Karpas-422 (cell line): ENCODE results near the gene CLEC4G. TPM values are rescaled to one million over a fixed set of nuclear protein-coding genes. Genes with fewer than 3 reads are reported as not detected.

Source experiments
- DNase-seq: peaks from one replicate; pipeline ENCODE4 v3.0.0-alpha.2; 2015
- H2AFZ ChIP-seq: fragments of 200-600 bp; sonication (generic); 2 replicates; pipeline ENCODE4 v1.6.1; 2014; ENCODE audit warnings: antibody characterized with exemption, low read length, mixed read lengths
- H3K27ac ChIP-seq: fragments of 200-600 bp; sonication (generic); 2 replicates; pipeline ENCODE4 v1.5.1; 2014; ENCODE audit warnings: mild to moderate bottlenecking, low read length, moderate library complexity
- H3K27me3 ChIP-seq: fragments of 200-600 bp; sonication (generic); 2 replicates; pipeline ENCODE4 v1.6.1; 2014; ENCODE audit warnings: low read length, mixed read lengths
- H3K36me3 ChIP-seq: fragments of 200-600 bp; sonication (generic); 2 replicates; pipeline ENCODE4 v1.6.1; 2014; ENCODE audit warnings: low read length, mixed read lengths; ENCODE audit not compliant: insufficient read depth
- H3K4me1 ChIP-seq: fragments of 200-600 bp; sonication (generic); 2 replicates; pipeline ENCODE4 v1.6.1; 2014; ENCODE audit warnings: mild to moderate bottlenecking, low read length, mixed read lengths
- H3K4me2 ChIP-seq: fragments of 200-600 bp; sonication (generic); 2 replicates; pipeline ENCODE4 v1.6.1; 2014; ENCODE audit warnings: low read length, low read depth, mild to moderate bottlenecking; ENCODE audit not compliant: poor library complexity, severe bottlenecking
- H3K4me3 ChIP-seq: fragments of 200-600 bp; sonication (generic); 2 replicates; pipeline ENCODE4 v1.5.1; 2014; ENCODE audit warnings: mild to moderate bottlenecking, antibody characterized with exemption, low read length, mixed read lengths
- H3K79me2 ChIP-seq: fragments of 200-600 bp; sonication (generic); 2 replicates; pipeline ENCODE4 v1.6.1; 2014; ENCODE audit warnings: mild to moderate bottlenecking, low read length, mixed read lengths
- H3K9ac ChIP-seq: fragments of 200-600 bp; sonication (generic); 2 replicates; pipeline ENCODE4 v1.6.0; 2014; ENCODE audit warnings: low read length
- H3K9me2 ChIP-seq: fragments of 200-600 bp; sonication (generic), shearing (Covaris generic); replicated peaks from 2 replicates; pipeline ENCODE4 v1.6.0; 2014; ENCODE audit warnings: mild to moderate bottlenecking, low read length, moderate library complexity; ENCODE audit not compliant: insufficient read depth
- H3K9me3 ChIP-seq: fragments of 300-700, 200-600 bp; sonication (generic); 2 replicates; pipeline ENCODE4 v1.6.1; 2014; ENCODE audit warnings: low read length, mixed read lengths
- H4K20me1 ChIP-seq: fragments of 200-600 bp; sonication (generic); 2 replicates; pipeline ENCODE4 v1.6.1; 2014; ENCODE audit warnings: mild to moderate bottlenecking, antibody characterized with exemption, low read length, low read depth; ENCODE audit not compliant: insufficient read depth
- total RNA-seq: library from RNA; depleted of rRNA; stranded (reverse); fragments of >200 nt; shearing (Covaris generic); gene quantifications from 2 replicates; pipeline ENCODE4 v1.2.3, GENCODE V29; 2014; ENCODE audit warnings: low replicate concordance; rRNA removed

The CLEC4G gene, protein sequence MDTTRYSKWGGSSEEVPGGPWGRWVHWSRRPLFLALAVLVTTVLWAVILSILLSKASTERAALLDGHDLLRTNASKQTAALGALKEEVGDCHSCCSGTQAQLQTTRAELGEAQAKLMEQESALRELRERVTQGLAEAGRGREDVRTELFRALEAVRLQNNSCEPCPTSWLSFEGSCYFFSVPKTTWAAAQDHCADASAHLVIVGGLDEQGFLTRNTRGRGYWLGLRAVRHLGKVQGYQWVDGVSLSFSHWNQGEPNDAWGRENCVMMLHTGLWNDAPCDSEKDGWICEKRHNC
- not detected in 2 replicates for total RNA-seq

- Histone ChIP-seq H3K27me3 (no peaks in the 10 kb centered on the region), H4K20me1 (no peaks in the 10 kb centered on the region), H3K9me3 (no peaks in the 10 kb centered on the region), H3K4me3 (no peak within 1 kb of the TSS), H3K9ac (no peak within 1 kb of the TSS), H3K4me2 (no peak within 1 kb of the TSS), H3K4me1 (no peaks in the 10 kb centered on the region), H3K27ac (no peak within 1 kb of the TSS), H2AFZ (no peak within 1 kb of the TSS), H3K79me2 (no peaks in the 10 kb centered on the region), H3K36me3 (no peaks in the 10 kb centered on the region), H3K9me2 (no peaks in the 10 kb centered on the region)
- no peak for DNase-seq
Measured at GRCh38 chr19:7732045-7732444, at the start of gene CLEC4G. Gene CLEC4G, minus strand, starts transcription at chr19:7732110. Its CDS starts 8 bp downstream, at chr19:7732102.

DNA sequence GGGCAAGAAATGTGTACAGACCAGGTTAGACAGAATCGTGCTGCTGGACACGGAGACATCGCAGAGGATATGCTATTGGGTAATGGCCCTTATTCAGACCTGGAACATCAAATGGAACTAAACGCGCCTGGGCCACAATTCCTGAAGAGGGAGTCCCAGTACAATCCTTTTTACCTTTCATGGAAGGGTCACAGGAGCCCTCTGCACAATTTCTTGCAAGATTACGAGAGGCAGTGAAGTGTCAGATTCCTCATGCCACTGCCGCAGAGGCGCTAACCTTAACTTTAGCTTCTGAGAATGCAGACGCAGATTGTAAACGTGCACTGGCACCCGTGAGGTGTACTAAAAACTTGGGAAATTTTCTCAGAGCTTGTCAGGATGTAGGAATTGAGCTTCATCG lies 49.2 kb upstream of the CLEC4G start:
- Histone ChIP-seq H3K36me3 (no peaks in the 10 kb centered on the region), H3K4me3 (no peak overlapping the region), H3K27ac (no peak overlapping the region), H3K9ac (no peak overlapping the region), H3K9me2 (no peaks in the 10 kb centered on the region), H3K9me3 (0 out of 2 replicates have a peak, but pooled peaks cover 2% of the 10 kb centered on the region), H4K20me1 (no peaks in the 10 kb centered on the region), H2AFZ (no peak overlapping the region), H3K4me2 (no peak overlapping the region), H3K27me3 (no peaks in the 10 kb centered on the region), H3K4me1 (no peaks in the 10 kb centered on the region), H3K79me2 (no peaks in the 10 kb centered on the region)
- no peak for DNase-seq

- Histone ChIP-seq H3K27me3 (no peaks in the 10 kb centered on the region), H3K4me2 (no peak overlapping the region), H2AFZ (no peak overlapping the region), H3K9ac (no peak overlapping the region), H3K4me1 (no peaks in the 10 kb centered on the region), H3K27ac (no peak overlapping the region), H3K4me3 (no peak overlapping the region), H4K20me1 (no peaks in the 10 kb centered on the region), H3K36me3 (no peaks in the 10 kb centered on the region), H3K9me2 (no peaks in the 10 kb centered on the region), H3K79me2 (no peaks in the 10 kb centered on the region), H3K9me3 (0 out of 2 replicates have a peak, but pooled peaks cover 2% of the 10 kb centered on the region)
- DNase-seq, result no peak
Measured at GRCh38 chr19:7779631-7780486, 47.9 kb upstream of the CLEC4G start.

- Histone ChIP-seq H3K9ac (no peak overlapping the region), H2AFZ (no peak overlapping the region), H3K9me2 (no peaks in the 10 kb centered on the region), H3K4me1 (no peaks in the 10 kb centered on the region), H3K27ac (no peak overlapping the region), H3K27me3 (no peaks in the 10 kb centered on the region), H3K4me2 (no peak overlapping the region), H3K36me3 (no peaks in the 10 kb centered on the region), H3K4me3 (no peak overlapping the region), H3K9me3 (no peaks in the 10 kb centered on the region), H4K20me1 (no peaks in the 10 kb centered on the region), H3K79me2 (no peaks in the 10 kb centered on the region)
- no peak for DNase-seq
Measured at GRCh38 chr19:7778081-7778480, 46.2 kb upstream of the CLEC4G start.

DNA sequence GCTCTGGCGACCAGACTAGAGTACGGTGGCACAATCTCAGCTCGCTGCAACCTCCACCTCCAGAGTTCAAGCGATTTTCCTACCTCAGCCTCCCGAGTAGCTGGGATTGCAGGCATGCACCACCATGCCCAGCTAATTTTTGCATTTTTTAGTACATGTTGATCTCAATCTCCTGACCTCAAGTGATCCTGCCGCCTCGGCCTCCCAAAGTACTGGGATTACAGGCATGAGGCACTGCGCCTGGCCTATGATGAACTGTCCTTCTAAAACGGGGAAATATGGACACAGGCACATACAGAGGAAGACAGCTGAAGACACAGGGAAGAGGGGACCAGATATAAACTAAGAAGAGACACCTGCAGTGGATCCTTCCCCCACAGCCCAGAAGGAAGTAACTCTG lies 43.9 kb upstream of the CLEC4G start:
- Histone ChIP-seq H3K36me3 (no peaks in the 10 kb centered on the region), H3K9me2 (no peaks in the 10 kb centered on the region), H3K79me2 (no peaks in the 10 kb centered on the region), H3K9me3 (no peaks in the 10 kb centered on the region), H3K27me3 (no peaks in the 10 kb centered on the region), H3K9ac (no peak overlapping the region), H3K4me1 (no peaks in the 10 kb centered on the region), H3K4me3 (no peak overlapping the region), H3K27ac (no peak overlapping the region), H4K20me1 (no peaks in the 10 kb centered on the region), H3K4me2 (no peak overlapping the region), H2AFZ (no peak overlapping the region)
- no peak for DNase-seq

DNA sequence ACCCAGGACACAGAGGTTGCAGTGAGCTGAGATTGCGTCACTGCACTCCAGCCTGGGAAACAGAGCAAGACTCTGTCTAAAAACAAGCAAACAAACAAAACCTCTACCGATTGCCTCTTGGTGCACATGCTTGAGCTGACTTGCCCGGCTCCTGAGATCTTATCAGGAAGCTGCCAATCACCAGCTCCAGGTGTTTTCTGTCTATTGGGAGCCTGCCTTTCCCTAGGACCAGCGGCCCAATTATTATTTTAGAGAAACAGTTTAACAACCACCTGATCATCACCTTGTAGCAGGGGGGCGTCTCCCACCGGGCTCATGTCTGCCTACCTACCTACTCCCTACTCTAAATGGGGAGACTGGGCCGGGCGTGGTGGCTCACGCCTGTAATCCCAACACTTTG lies 41.9 kb upstream of the CLEC4G start:
- DNase-seq, result no peak
- H3K9me3 ChIP-seq, result no peaks in the 10 kb centered on the region
- no peak overlapping the region for H3K4me2 ChIP-seq
- H3K79me2 ChIP-seq, result no peaks in the 10 kb centered on the region
- H3K9ac ChIP-seq, result no peak overlapping the region
- no peaks in the 10 kb centered on the region for H3K9me2 ChIP-seq
- H3K4me1 ChIP-seq, result no peaks in the 10 kb centered on the region
- H3K36me3 ChIP-seq, result no peaks in the 10 kb centered on the region
- H4K20me1 ChIP-seq, result no peaks in the 10 kb centered on the region
- H3K27ac ChIP-seq, result no peak overlapping the region
- H3K27me3 ChIP-seq, result no peaks in the 10 kb centered on the region
- H3K4me3 ChIP-seq, result no peak overlapping the region
- H2AFZ ChIP-seq, result no peak overlapping the region

- no peaks in the 10 kb centered on the region for H3K27me3 ChIP-seq
- H3K9me2 ChIP-seq, result no peaks in the 10 kb centered on the region
- H3K4me2 ChIP-seq, result no peak overlapping the region
Measured at GRCh38 chr19:7772752-7773291, 40.9 kb upstream of the CLEC4G start.

GRCh38 chr19:7771072-7771471 lies 39.2 kb upstream of the CLEC4G start:
- H3K9me3 ChIP-seq, result no peaks in the 10 kb centered on the region
- H3K4me1 ChIP-seq, result no peaks in the 10 kb centered on the region
- no peak overlapping the region for H3K27ac ChIP-seq
- no peaks in the 10 kb centered on the region for H3K36me3 ChIP-seq
- H3K9ac ChIP-seq, result no peak overlapping the region
- H3K27me3 ChIP-seq, result no peaks in the 10 kb centered on the region
- no peak overlapping the region for H3K4me2 ChIP-seq
- H3K4me3 ChIP-seq, result no peak overlapping the region
- H3K79me2 ChIP-seq, result no peaks in the 10 kb centered on the region
- H3K9me2 ChIP-seq, result no peaks in the 10 kb centered on the region
- no peak overlapping the region for H2AFZ ChIP-seq
- H4K20me1 ChIP-seq, result no peaks in the 10 kb centered on the region
- DNase-seq, result no peak

More at GRCh38 chr19:7772752-7773291, 40.9 kb upstream of the CLEC4G start:
- peak; percentile 57 for DNase-seq
- Histone ChIP-seq H2AFZ (no peak overlapping the region), H3K9ac (no peak overlapping the region), H4K20me1 (no peaks in the 10 kb centered on the region), H3K4me1 (no peaks in the 10 kb centered on the region), H3K9me3 (no peaks in the 10 kb centered on the region), H3K36me3 (no peaks in the 10 kb centered on the region), H3K27ac (no peak overlapping the region), H3K79me2 (no peaks in the 10 kb centered on the region), H3K4me3 (no peak overlapping the region)
